ENCODE results near the gene PSKH1. TPM values are rescaled to one million over a fixed set of nuclear protein-coding genes. Genes with fewer than 3 reads are reported as not detected.
"Not testable (repeated sequence)": the region's sequence is repeated elsewhere in the genome, so short reads cannot be mapped to it uniquely, and the experiment has no call there.

Gene PSKH1
- total and polyA plus RNA-seq, 2 donors = 8.8 to 12.6 TPM

- Histone ChIP-seq H3K36me3 (ENCODE audit: control insufficient read depth in 2 of 2, insufficient read depth in 2 of 2, low read length in 1 of 2) (peaks cover 27 to 57% of the 10 kb centered on the region in 2 donors), H3K27ac (ENCODE audit: low read depth in 1 of 2, low read length in 1 of 2) (no peak overlapping the region), H3K27me3 (ENCODE audit: control insufficient read depth in 2 of 2, insufficient read depth in 1 of 2, low read length in 1 of 2) (no peaks in the 10 kb centered on the region), H3K4me3 (ENCODE audit: low read length in 2 of 2) (no peak overlapping the region), H3K4me1 (ENCODE audit: control insufficient read depth in 2 of 2, insufficient read depth in 2 of 2, low read length in 2 of 2) (peaks cover 2 to 12% of the 10 kb centered on the region in 2 donors), H3K9me3 (ENCODE audit: control insufficient read depth in 2 of 2, insufficient read depth in 1 of 2, low read length in 1 of 2) (no peaks in the 10 kb centered on the region)
- 96% methylated on average over 7 of the region's 7 CpGs for WGBS
- no peak for DNase-seq (ENCODE audit: low read depth in 6 of 9, low spot score in 9 of 9)
Observed at GRCh38 chr16:67914758-67915495, 21.9 kb downstream of the PSKH1 start.

GRCh38 chr16:67915496-67915769, 22.4 kb downstream of the PSKH1 start:
- peaks cover 27 to 61% of the 10 kb centered on the region in 2 donors for H3K36me3 ChIP-seq (ENCODE audit: control insufficient read depth in 2 of 2, insufficient read depth in 2 of 2, low read length in 1 of 2)
- H3K27me3 ChIP-seq (ENCODE audit: control insufficient read depth in 2 of 2, insufficient read depth in 1 of 2, low read length in 1 of 2); H3K4me1 ChIP-seq (ENCODE audit: control insufficient read depth in 2 of 2, insufficient read depth in 2 of 2, low read length in 2 of 2); H3K27ac ChIP-seq (ENCODE audit: low read depth in 1 of 2, low read length in 1 of 2); H3K9me3 ChIP-seq (ENCODE audit: control insufficient read depth in 2 of 2, insufficient read depth in 1 of 2, low read length in 1 of 2); H3K4me3 ChIP-seq (ENCODE audit: low read length in 2 of 2); DNase-seq (ENCODE audit: low read depth in 6 of 9, low spot score in 9 of 9): not testable (repeated sequence)
- WGBS = 97% methylated on average over 2 of the region's 2 CpGs

GRCh38 chr16:67915831-67916723, 23.0 kb downstream of the PSKH1 start:
- DNase-seq (ENCODE audit: low read depth in 6 of 9, low spot score in 9 of 9) = no peak
- H3K27ac ChIP-seq (ENCODE audit: low read depth in 1 of 2, low read length in 1 of 2) = no peak overlapping the region
- H3K4me1 ChIP-seq (ENCODE audit: control insufficient read depth in 2 of 2, insufficient read depth in 2 of 2, low read length in 2 of 2) = peaks cover under 1 to 2% of the 10 kb centered on the region in 2 donors
- no peak overlapping the region for H3K4me3 ChIP-seq (ENCODE audit: low read length in 2 of 2)
- WGBS = 96% methylated on average over 7 of the region's 7 CpGs
- peaks cover 25 to 61% of the 10 kb centered on the region in 2 donors for H3K36me3 ChIP-seq (ENCODE audit: control insufficient read depth in 2 of 2, insufficient read depth in 2 of 2, low read length in 1 of 2)
- no peaks in the 10 kb centered on the region for H3K9me3 ChIP-seq (ENCODE audit: control insufficient read depth in 2 of 2, insufficient read depth in 1 of 2, low read length in 1 of 2)
- no peaks in the 10 kb centered on the region for H3K27me3 ChIP-seq (ENCODE audit: control insufficient read depth in 2 of 2, insufficient read depth in 1 of 2, low read length in 1 of 2)

GRCh38 chr16:67917140-67917851, 24.2 kb downstream of the PSKH1 start:
- DNase-seq (ENCODE audit: low read depth in 6 of 9, low spot score in 9 of 9) = no peak
- WGBS = 94% methylated on average over 6 of the region's 6 CpGs
- H3K9me3 ChIP-seq (ENCODE audit: control insufficient read depth in 2 of 2, insufficient read depth in 1 of 2, low read length in 1 of 2) = no peaks in the 10 kb centered on the region
- H3K4me3 ChIP-seq (ENCODE audit: low read length in 2 of 2) = no peak overlapping the region
- H3K4me1 ChIP-seq (ENCODE audit: control insufficient read depth in 2 of 2, insufficient read depth in 2 of 2, low read length in 2 of 2) = peaks cover 0 to 2% of the 10 kb centered on the region in 2 donors
- H3K27me3 ChIP-seq (ENCODE audit: control insufficient read depth in 2 of 2, insufficient read depth in 1 of 2, low read length in 1 of 2) = no peaks in the 10 kb centered on the region
- H3K27ac ChIP-seq (ENCODE audit: low read depth in 1 of 2, low read length in 1 of 2) = peak overlapping the region in 1 of 2 donors; percentile 66
- H3K36me3 ChIP-seq (ENCODE audit: control insufficient read depth in 2 of 2, insufficient read depth in 2 of 2, low read length in 1 of 2) = peaks cover 23 to 50% of the 10 kb centered on the region in 2 donors

GRCh38 chr16:67917852-67918236, 24.8 kb downstream of the PSKH1 start:
- WGBS = 95% methylated on average over 4 of the region's 4 CpGs
- peak overlapping the region in 1 of 2 donors; percentile 66 for H3K27ac ChIP-seq (ENCODE audit: low read depth in 1 of 2, low read length in 1 of 2)
- no peaks in the 10 kb centered on the region for H3K9me3 ChIP-seq (ENCODE audit: control insufficient read depth in 2 of 2, insufficient read depth in 1 of 2, low read length in 1 of 2)
- H3K4me1 ChIP-seq (ENCODE audit: control insufficient read depth in 2 of 2, insufficient read depth in 2 of 2, low read length in 2 of 2) = peaks cover 0 to 2% of the 10 kb centered on the region in 2 donors
- H3K4me3 ChIP-seq (ENCODE audit: low read length in 2 of 2) = no peak overlapping the region
- no peak for DNase-seq (ENCODE audit: low read depth in 6 of 9, low spot score in 9 of 9)
- peaks cover 28 to 52% of the 10 kb centered on the region in 2 donors for H3K36me3 ChIP-seq (ENCODE audit: control insufficient read depth in 2 of 2, insufficient read depth in 2 of 2, low read length in 1 of 2)
- no peaks in the 10 kb centered on the region for H3K27me3 ChIP-seq (ENCODE audit: control insufficient read depth in 2 of 2, insufficient read depth in 1 of 2, low read length in 1 of 2)

- peaks cover 0 to 2% of the 10 kb centered on the region in 2 donors for H3K4me1 ChIP-seq (ENCODE audit: control insufficient read depth in 2 of 2, insufficient read depth in 2 of 2, low read length in 2 of 2)
Observed at GRCh38 chr16:67919622-67920221, 26.7 kb downstream of the PSKH1 start.

GRCh38 chr16:67922221-67922620, 29.2 kb downstream of the PSKH1 start:
- Histone ChIP-seq H3K36me3 (ENCODE audit: control insufficient read depth in 2 of 2, insufficient read depth in 2 of 2, low read length in 1 of 2) (peaks cover 32 to 45% of the 10 kb centered on the region in 2 donors), H3K4me1 (ENCODE audit: control insufficient read depth in 2 of 2, insufficient read depth in 2 of 2, low read length in 2 of 2) (no peaks in the 10 kb centered on the region), H3K9me3 (ENCODE audit: control insufficient read depth in 2 of 2, insufficient read depth in 1 of 2, low read length in 1 of 2) (no peaks in the 10 kb centered on the region), H3K27ac (ENCODE audit: low read depth in 1 of 2, low read length in 1 of 2) (no peak overlapping the region), H3K4me3 (ENCODE audit: low read length in 2 of 2) (no peak overlapping the region), H3K27me3 (ENCODE audit: control insufficient read depth in 2 of 2, insufficient read depth in 1 of 2, low read length in 1 of 2) (no peaks in the 10 kb centered on the region)
- no peak for DNase-seq (ENCODE audit: low read depth in 6 of 9, low spot score in 9 of 9)
- WGBS = 93% methylated on average over 5 of the region's 5 CpGs

More at GRCh38 chr16:67919622-67920221, 26.7 kb downstream of the PSKH1 start:
- no peak for DNase-seq (ENCODE audit: low read depth in 6 of 9, low spot score in 9 of 9)
- no peaks in the 10 kb centered on the region for H3K9me3 ChIP-seq (ENCODE audit: control insufficient read depth in 2 of 2, insufficient read depth in 1 of 2, low read length in 1 of 2)
- 95% methylated on average over 6 of the region's 6 CpGs for WGBS
- H3K27ac ChIP-seq (ENCODE audit: low read depth in 1 of 2, low read length in 1 of 2) = no peak overlapping the region
- no peaks in the 10 kb centered on the region for H3K27me3 ChIP-seq (ENCODE audit: control insufficient read depth in 2 of 2, insufficient read depth in 1 of 2, low read length in 1 of 2)
- H3K4me3 ChIP-seq (ENCODE audit: low read length in 2 of 2) = no peak overlapping the region
- peaks cover 36 to 58% of the 10 kb centered on the region in 2 donors for H3K36me3 ChIP-seq (ENCODE audit: control insufficient read depth in 2 of 2, insufficient read depth in 2 of 2, low read length in 1 of 2)

GRCh38 chr16:67922740-67923139, 29.7 kb downstream of the PSKH1 start:
- H3K4me3 ChIP-seq (ENCODE audit: low read length in 2 of 2) = no peak overlapping the region
- no peaks in the 10 kb centered on the region for H3K4me1 ChIP-seq (ENCODE audit: control insufficient read depth in 2 of 2, insufficient read depth in 2 of 2, low read length in 2 of 2)
- WGBS = 97% methylated on average over 8 of the region's 8 CpGs
- no peaks in the 10 kb centered on the region for H3K9me3 ChIP-seq (ENCODE audit: control insufficient read depth in 2 of 2, insufficient read depth in 1 of 2, low read length in 1 of 2)
- peaks cover 37 to 45% of the 10 kb centered on the region in 2 donors for H3K36me3 ChIP-seq (ENCODE audit: control insufficient read depth in 2 of 2, insufficient read depth in 2 of 2, low read length in 1 of 2)
- DNase-seq (ENCODE audit: low read depth in 6 of 9, low spot score in 9 of 9) = no peak
- no peak overlapping the region for H3K27ac ChIP-seq (ENCODE audit: low read depth in 1 of 2, low read length in 1 of 2)
- no peaks in the 10 kb centered on the region for H3K27me3 ChIP-seq (ENCODE audit: control insufficient read depth in 2 of 2, insufficient read depth in 1 of 2, low read length in 1 of 2)

Measured in thymus (tissue), 11 donors.